Measurements from ENCODE around the gene SERPIND1.

- TF ChIP-seq PBX3 (CRISPR knock-in tag; IDR thresholded peaks at IDR 0.05) (no peak), ZBTB49 (tag by site-specific recombination; IDR thresholded peaks at IDR 0.05; ENCODE audit: low read depth) (no peak), ZBTB8A (tag by site-specific recombination; IDR thresholded peaks at IDR 0.05) (no peak), CTCF (tag by site-specific recombination; IDR thresholded peaks at IDR 0.05) (no peak), ZBTB6 (tag by site-specific recombination; IDR thresholded peaks at IDR 0.05) (no peak), ZNF513 (tag by site-specific recombination; IDR thresholded peaks at IDR 0.05) (no peak), ZNF449 (tag by site-specific recombination; IDR thresholded peaks at IDR 0.05) (no peak), MZF1 (tag by site-specific recombination; IDR thresholded peaks at IDR 0.05; ENCODE audit: borderline replicate concordance) (no peak)
Measured at GRCh38 chr22:20748082-20748481, 25.8 kb upstream of the SERPIND1 start.

Measured in HEK293 (cell line).